ENCODE results near the gene DOCK10.

The DOCK10 gene

DNA sequence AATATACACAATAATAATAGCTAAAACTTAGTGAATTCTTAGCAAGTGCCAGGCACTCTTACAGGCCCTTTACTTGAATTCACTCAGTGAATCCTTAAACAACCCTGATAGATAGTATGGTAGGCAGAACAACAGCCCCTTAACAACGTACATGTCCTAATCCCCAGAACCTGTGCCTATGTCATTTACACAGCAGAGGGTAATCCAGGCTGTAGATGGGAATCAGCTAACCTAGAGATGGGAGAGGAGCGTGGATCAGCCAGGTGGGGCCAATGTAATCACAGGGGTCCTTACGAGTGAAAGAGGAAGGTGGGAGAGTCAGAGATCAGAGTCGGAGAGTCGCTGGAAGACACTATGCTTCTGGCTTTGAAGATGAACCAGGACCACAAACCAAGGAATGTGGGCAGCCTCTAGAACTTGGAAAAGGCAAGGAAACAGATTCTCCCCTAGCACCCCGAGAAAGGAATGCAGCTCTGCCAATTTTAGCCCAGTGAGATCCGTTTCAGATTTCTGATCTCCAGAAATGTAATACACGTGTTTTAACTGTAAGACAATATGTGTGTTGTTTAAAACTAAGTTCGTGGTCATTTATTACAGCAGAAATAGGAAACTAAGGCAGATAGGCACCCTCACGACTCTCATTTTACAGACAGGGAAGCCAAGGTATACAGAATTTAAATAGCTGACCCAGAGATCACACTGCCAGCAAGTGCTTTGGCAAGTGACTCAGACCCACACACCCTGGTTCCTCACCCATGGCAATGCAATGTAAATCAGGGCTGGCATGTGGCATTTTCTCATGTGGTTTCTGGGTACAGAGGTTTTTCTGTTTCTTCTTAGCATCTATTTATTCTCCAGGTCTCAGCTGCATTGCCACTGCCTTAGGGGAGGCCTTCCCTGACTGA lies 68.9 kb downstream of the DOCK10 start:
- Histone ChIP-seq H3K4me3 (ENCODE audit: low read length) (no peak overlapping the region), H3K4me1 (ENCODE audit: control insufficient read depth, insufficient read depth, low read length) (peaks cover under 1% of the 10 kb centered on the region), H3K9ac (ENCODE audit: low read length) (no peak overlapping the region), H3K9me3 (ENCODE audit: control insufficient read depth, low read length) (no peaks in the 10 kb centered on the region), H3K36me3 (ENCODE audit: control insufficient read depth, insufficient read depth, low read length, severe bottlenecking) (no peaks in the 10 kb centered on the region), H3K27me3 (replicated peaks; ENCODE audit: control insufficient read depth, insufficient read depth, low read length) (no peaks in the 10 kb centered on the region)
- DNase-seq (ENCODE audit: low read depth), result peak; percentile 69

DNA sequence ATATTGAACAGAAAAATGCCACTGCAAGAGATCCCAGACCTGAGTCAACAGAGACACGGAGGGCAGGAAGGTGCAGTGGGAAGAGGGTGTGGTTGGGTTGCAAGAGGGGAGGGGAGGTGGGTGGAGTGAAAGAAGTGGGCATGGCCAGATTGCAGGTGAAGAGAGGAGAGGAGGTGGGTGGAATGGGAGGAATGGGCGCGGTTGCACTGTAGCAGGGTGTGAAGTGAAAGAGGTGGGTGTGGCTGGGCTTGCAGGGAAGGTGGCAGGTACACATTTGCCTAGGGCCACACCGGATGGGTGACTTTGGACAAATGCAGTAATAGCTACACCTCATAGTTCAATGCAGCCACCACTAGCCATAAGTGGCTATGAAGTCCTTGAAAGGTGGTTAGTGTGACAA lies 71.1 kb downstream of the DOCK10 start:
- Histone ChIP-seq H3K27me3 (replicated peaks; ENCODE audit: control insufficient read depth, insufficient read depth, low read length) (no peaks in the 10 kb centered on the region), H3K36me3 (ENCODE audit: control insufficient read depth, insufficient read depth, low read length, severe bottlenecking) (no peaks in the 10 kb centered on the region), H3K4me1 (ENCODE audit: control insufficient read depth, insufficient read depth, low read length) (peaks cover 6% of the 10 kb centered on the region), H3K9me3 (ENCODE audit: control insufficient read depth, low read length) (no peaks in the 10 kb centered on the region), H3K4me3 (ENCODE audit: low read length) (no peak overlapping the region), H3K9ac (ENCODE audit: low read length) (no peak overlapping the region)
- DNase-seq (ENCODE audit: low read depth), result no peak

DNA sequence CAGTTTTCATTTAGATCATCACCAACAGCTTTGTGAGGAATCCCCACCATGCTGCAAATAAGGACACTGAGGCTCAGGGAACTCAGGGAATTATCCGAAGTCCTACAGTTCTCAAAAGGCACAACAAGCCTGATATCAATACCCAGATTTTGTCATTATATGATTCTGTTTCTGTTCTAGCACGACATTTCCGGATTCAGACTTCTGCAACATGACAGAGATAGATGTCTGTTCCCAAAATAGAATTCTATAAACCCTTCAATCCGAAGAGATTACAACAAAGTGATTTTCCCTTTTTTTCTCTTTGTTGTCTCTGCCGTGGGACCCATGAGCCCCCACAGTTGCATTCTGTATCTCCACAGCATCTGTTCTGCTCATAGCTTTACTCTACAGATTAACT lies 72.0 kb downstream of the DOCK10 start:
- no peak for DNase-seq (ENCODE audit: low read depth)
- Histone ChIP-seq H3K4me3 (ENCODE audit: low read length) (no peak overlapping the region), H3K9me3 (ENCODE audit: control insufficient read depth, low read length) (no peaks in the 10 kb centered on the region), H3K9ac (ENCODE audit: low read length) (no peak overlapping the region), H3K4me1 (ENCODE audit: control insufficient read depth, insufficient read depth, low read length) (peaks cover 6% of the 10 kb centered on the region), H3K27me3 (replicated peaks; ENCODE audit: control insufficient read depth, insufficient read depth, low read length) (no peaks in the 10 kb centered on the region), H3K36me3 (ENCODE audit: control insufficient read depth, insufficient read depth, low read length, severe bottlenecking) (no peaks in the 10 kb centered on the region)

DNA sequence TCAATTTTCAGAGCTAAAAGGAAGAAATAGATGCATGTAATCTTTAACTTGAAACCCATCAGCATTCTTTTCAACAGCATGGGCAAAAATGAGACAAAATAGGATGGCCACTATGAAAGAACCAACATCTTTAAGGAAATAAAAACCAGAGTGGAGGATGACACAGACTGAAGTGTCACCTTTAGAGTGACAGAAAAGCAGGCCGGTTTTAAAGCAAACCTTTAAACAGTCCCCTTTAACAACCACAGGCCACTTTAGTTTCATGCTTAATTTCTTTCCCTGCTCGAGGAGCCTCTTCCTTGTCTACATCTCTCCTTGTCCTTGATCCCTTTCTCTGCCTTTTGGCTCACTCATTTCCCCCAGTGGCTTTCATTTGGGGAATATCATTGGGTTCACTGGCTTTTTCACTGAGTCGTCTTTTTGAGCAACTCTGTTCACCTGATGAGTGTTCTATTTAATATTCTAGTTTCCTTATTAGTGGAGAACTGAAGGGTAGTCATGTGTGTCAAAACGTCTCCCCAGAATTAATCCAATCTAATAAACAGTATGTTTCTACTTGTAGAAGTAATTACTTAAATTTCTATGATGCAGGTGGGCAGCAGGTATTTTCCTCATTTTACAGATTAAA lies 72.5 kb downstream of the DOCK10 start:
- Histone ChIP-seq H3K4me3 (ENCODE audit: low read length) (no peak overlapping the region), H3K27me3 (replicated peaks; ENCODE audit: control insufficient read depth, insufficient read depth, low read length) (no peaks in the 10 kb centered on the region), H3K9ac (ENCODE audit: low read length) (no peak overlapping the region), H3K36me3 (ENCODE audit: control insufficient read depth, insufficient read depth, low read length, severe bottlenecking) (no peaks in the 10 kb centered on the region), H3K9me3 (ENCODE audit: control insufficient read depth, low read length) (no peaks in the 10 kb centered on the region), H3K4me1 (ENCODE audit: control insufficient read depth, insufficient read depth, low read length) (peaks cover 6% of the 10 kb centered on the region)
- DNase-seq (ENCODE audit: low read depth), result no peak

DNA sequence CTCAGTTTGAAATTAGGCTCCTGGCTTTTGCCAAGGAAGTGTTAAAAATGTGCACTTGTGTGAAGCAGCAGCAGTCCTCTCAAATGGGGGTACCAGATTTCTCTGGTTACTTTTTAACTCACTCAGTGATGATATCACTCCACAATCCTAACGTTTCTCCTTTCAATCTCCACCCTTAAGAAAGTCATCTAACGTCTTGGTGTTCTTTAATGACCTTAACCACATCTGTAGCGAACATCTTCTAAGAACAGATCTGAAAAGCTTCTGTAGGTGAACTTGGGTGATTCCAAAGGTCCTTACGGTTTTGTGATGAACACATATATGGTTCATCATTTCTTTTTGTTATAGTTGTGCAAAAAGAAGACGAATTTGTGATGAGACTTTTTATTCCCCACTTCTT lies 73.2 kb downstream of the DOCK10 start:
- Histone ChIP-seq H3K27me3 (replicated peaks; ENCODE audit: control insufficient read depth, insufficient read depth, low read length) (no peaks in the 10 kb centered on the region), H3K4me3 (ENCODE audit: low read length) (no peak overlapping the region), H3K9ac (ENCODE audit: low read length) (no peak overlapping the region), H3K4me1 (ENCODE audit: control insufficient read depth, insufficient read depth, low read length) (peaks cover 6% of the 10 kb centered on the region), H3K9me3 (ENCODE audit: control insufficient read depth, low read length) (no peaks in the 10 kb centered on the region), H3K36me3 (ENCODE audit: control insufficient read depth, insufficient read depth, low read length, severe bottlenecking) (no peaks in the 10 kb centered on the region)
- DNase-seq (ENCODE audit: low read depth), result no peak

DNA sequence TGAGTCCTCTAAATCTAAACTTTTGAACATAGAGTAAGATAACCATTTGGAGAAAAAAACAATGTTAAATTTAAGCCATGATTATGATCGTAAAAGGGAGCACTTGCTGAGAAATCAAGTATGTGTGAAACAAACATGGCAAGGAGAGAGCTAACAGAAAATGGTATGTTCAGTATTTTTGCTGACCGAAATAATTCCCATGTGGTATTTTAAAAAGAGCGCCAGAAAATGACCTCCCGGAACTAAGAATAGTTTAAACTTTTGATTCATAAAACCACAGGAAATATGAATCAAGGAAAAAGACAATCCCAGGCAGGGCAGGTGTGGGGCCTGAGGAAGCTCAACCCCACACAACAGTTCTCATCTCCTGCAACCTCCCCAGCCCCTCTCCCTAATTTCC lies 74.2 kb downstream of the DOCK10 start:
- H3K9ac ChIP-seq (ENCODE audit: low read length), result no peak overlapping the region
- H3K9me3 ChIP-seq (ENCODE audit: control insufficient read depth, low read length), result no peaks in the 10 kb centered on the region
- DNase-seq (ENCODE audit: low read depth), result peak; percentile 65
- no peaks in the 10 kb centered on the region for H3K27me3 ChIP-seq (replicated peaks; ENCODE audit: control insufficient read depth, insufficient read depth, low read length)
- no peaks in the 10 kb centered on the region for H3K36me3 ChIP-seq (ENCODE audit: control insufficient read depth, insufficient read depth, low read length, severe bottlenecking)
- no peak overlapping the region for H3K4me3 ChIP-seq (ENCODE audit: low read length)
- H3K4me1 ChIP-seq (ENCODE audit: control insufficient read depth, insufficient read depth, low read length), result peaks cover 6% of the 10 kb centered on the region

DNA sequence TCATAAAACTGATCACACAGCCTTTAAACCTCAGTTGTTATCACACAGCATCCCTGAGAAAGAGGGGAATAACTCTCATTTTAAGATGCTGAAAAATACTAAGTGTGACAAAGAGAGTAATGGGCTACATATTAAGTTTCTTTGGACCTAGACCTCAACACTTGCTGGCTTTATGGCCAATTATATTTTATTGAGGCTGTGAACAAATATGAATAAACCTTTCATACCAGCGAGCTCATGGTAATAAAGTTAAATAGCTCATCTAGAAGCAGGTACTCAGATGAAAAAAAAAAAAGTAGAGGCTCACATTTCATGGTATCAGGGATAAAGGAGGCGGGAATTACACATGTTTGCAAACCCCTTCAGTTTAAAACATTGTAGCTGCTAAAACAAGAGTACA lies 75.7 kb downstream of the DOCK10 start:
- Histone ChIP-seq H3K9me3 (ENCODE audit: control insufficient read depth, low read length) (no peaks in the 10 kb centered on the region), H3K27me3 (replicated peaks; ENCODE audit: control insufficient read depth, insufficient read depth, low read length) (no peaks in the 10 kb centered on the region), H3K36me3 (ENCODE audit: control insufficient read depth, insufficient read depth, low read length, severe bottlenecking) (no peaks in the 10 kb centered on the region), H3K9ac (ENCODE audit: low read length) (no peak overlapping the region), H3K4me3 (ENCODE audit: low read length) (no peak overlapping the region), H3K4me1 (ENCODE audit: control insufficient read depth, insufficient read depth, low read length) (peaks cover 13% of the 10 kb centered on the region)
- no peak for DNase-seq (ENCODE audit: low read depth)

DNA sequence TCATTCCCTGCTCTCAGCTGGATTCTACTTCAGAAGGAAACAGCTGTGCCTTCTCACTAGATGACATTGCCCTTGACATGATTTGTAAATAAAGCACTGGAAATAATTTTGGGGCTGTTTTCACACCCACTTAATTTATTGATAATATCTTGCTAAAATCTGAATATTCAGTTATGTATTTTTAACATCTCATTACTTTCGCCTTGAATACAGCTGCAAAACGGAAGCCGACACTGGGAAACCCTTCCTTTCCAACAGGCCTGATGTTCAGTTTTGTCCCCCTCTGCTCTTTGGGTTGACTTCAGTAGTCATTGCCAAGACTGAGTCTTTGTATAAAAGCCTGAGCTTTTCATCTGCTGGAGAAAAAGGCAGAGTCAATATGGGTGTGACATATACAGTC lies 82.7 kb downstream of the DOCK10 start:
- no peak for DNase-seq (ENCODE audit: low read depth)
- no peaks in the 10 kb centered on the region for H3K36me3 ChIP-seq (ENCODE audit: control insufficient read depth, insufficient read depth, low read length, severe bottlenecking)
- H3K27me3 ChIP-seq (replicated peaks; ENCODE audit: control insufficient read depth, insufficient read depth, low read length), result no peaks in the 10 kb centered on the region
- H3K4me1 ChIP-seq (ENCODE audit: control insufficient read depth, insufficient read depth, low read length), result peaks cover 29% of the 10 kb centered on the region
- H3K9me3 ChIP-seq (ENCODE audit: control insufficient read depth, low read length), result no peaks in the 10 kb centered on the region
- H3K9ac ChIP-seq (ENCODE audit: low read length), result no peak overlapping the region
- no peak overlapping the region for H3K4me3 ChIP-seq (ENCODE audit: low read length)

DNA sequence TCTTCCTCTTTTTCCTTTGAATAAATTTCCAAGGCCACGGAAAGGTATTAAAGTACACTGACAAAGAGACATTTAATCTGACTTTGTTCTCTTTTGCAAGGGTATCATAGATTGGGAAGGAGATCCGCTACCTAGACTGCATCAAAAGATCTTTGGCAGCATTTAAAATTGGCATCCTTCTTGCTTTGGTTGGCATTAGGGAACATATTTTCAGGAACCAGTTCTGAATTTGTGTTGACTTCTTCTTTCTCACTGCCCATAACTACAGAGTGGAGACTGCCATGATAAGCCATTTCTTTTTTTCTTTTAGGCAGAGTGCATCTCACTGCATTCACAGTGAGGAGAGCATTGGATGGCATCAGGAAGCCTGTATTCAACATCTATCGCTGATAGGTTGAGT lies 83.4 kb downstream of the DOCK10 start:
- Histone ChIP-seq H3K36me3 (ENCODE audit: control insufficient read depth, insufficient read depth, low read length, severe bottlenecking) (no peaks in the 10 kb centered on the region), H3K27me3 (replicated peaks; ENCODE audit: control insufficient read depth, insufficient read depth, low read length) (no peaks in the 10 kb centered on the region), H3K9ac (ENCODE audit: low read length) (peak overlapping the region; percentile 3), H3K9me3 (ENCODE audit: control insufficient read depth, low read length) (no peaks in the 10 kb centered on the region), H3K4me1 (ENCODE audit: control insufficient read depth, insufficient read depth, low read length) (peaks cover 29% of the 10 kb centered on the region), H3K4me3 (ENCODE audit: low read length) (peak overlapping the region; percentile 36)
- DNase-seq (ENCODE audit: low read depth), result peak; percentile 52

DNA sequence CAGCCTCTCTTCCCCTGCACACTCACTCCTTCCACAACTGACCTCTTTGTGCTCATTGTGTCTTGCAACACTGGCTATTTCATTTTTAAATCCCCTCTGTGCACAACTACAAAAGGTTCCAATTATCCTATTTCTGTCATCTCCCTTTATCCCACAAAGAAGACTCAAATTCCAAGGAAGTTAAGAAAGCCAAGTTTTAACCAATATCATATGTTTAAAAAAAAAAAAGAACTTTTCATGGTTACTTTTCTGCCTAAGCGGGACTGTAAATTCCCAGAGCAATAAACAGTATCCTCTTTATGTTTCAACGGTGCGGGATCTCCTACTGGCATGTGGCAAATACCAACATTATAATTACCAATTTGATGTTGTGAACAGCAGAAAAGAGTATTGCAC lies 83.8 kb downstream of the DOCK10 start:
- H3K4me1 ChIP-seq (ENCODE audit: control insufficient read depth, insufficient read depth, low read length), result peaks cover 29% of the 10 kb centered on the region
- peak; percentile 85 for DNase-seq (ENCODE audit: low read depth)
- no peaks in the 10 kb centered on the region for H3K27me3 ChIP-seq (replicated peaks; ENCODE audit: control insufficient read depth, insufficient read depth, low read length)
- peak overlapping the region; percentile 3 for H3K9ac ChIP-seq (ENCODE audit: low read length)
- H3K4me3 ChIP-seq (ENCODE audit: low read length), result peak overlapping the region; percentile 36
- H3K36me3 ChIP-seq (ENCODE audit: control insufficient read depth, insufficient read depth, low read length, severe bottlenecking), result no peaks in the 10 kb centered on the region
- no peaks in the 10 kb centered on the region for H3K9me3 ChIP-seq (ENCODE audit: control insufficient read depth, low read length)

DNA sequence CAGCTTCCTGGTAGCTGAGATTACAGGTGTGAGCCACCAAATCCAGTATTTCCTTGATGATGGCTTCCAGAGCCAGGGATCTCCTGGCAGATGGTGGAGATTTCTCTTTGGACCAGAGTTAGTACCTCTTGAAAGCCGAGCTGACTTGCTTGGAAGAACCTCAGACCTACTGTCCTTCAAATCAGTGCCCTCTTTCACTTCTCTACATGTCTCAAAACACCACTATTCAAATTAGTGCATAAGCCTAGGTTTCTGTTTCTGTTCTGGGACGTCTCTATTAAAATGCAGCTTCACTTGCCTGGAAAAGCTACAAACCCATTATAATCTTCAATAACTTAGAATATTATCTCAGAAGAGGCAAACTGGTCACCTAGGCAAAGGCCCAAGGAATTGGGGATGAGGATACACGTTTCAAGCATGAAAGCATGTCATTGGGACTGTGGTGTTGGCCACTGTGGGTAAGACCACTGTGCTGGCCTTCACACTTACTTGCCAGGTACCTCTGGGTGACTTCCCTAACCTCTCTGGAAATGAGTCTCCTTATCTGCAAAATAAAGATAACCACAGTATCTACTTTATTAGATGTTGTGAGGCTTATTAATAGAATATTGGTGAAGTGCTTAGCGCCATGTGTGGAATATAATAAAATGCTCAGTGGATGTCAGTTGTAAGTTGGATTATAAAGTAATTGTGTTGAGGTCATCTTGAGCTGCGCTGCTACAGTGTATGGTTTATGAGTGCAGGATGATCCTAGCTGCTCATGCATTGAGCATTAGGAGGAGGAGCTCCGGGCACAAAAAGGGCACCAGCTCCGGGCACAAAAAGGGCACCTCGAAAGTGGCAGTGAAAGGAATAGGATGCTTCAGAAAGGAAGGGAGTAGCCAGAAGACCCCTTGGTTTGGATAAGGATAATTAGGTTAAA lies 84.5 kb downstream of the DOCK10 start:
- Histone ChIP-seq H3K9ac (ENCODE audit: low read length) (no peak overlapping the region), H3K4me1 (ENCODE audit: control insufficient read depth, insufficient read depth, low read length) (peaks cover 29% of the 10 kb centered on the region), H3K9me3 (ENCODE audit: control insufficient read depth, low read length) (no peaks in the 10 kb centered on the region), H3K27me3 (replicated peaks; ENCODE audit: control insufficient read depth, insufficient read depth, low read length) (no peaks in the 10 kb centered on the region), H3K36me3 (ENCODE audit: control insufficient read depth, insufficient read depth, low read length, severe bottlenecking) (no peaks in the 10 kb centered on the region), H3K4me3 (ENCODE audit: low read length) (peak overlapping the region; percentile 36)
- DNase-seq (ENCODE audit: low read depth), result peak; percentile 24

All from adipocyte (in vitro differentiated cells).